DOHH2 (cell line): ENCODE results near the gene CGN.

Source experiments
- EZH2phosphoT487 ChIP-seq: fragments of 200-600 bp; sonication (generic); IDR thresholded peaks from 2 replicates; pipeline ENCODE4 v1.6.1; 2017; ENCODE audit warnings: borderline replicate concordance, mild to moderate bottlenecking, antibody characterized with exemption, low read length, moderate library complexity, mixed read lengths
- TF ChIP-seq, protein P1 (sequence below): fragments of 200-600 bp; sonication (generic); IDR thresholded peaks from one replicate; pipeline ENCODE4 v1.5.1; 2014; ENCODE audit warnings: antibody characterized with exemption, mild to moderate bottlenecking, low read depth, low read length; ENCODE audit not compliant: poor library complexity, severe bottlenecking

DNA sequence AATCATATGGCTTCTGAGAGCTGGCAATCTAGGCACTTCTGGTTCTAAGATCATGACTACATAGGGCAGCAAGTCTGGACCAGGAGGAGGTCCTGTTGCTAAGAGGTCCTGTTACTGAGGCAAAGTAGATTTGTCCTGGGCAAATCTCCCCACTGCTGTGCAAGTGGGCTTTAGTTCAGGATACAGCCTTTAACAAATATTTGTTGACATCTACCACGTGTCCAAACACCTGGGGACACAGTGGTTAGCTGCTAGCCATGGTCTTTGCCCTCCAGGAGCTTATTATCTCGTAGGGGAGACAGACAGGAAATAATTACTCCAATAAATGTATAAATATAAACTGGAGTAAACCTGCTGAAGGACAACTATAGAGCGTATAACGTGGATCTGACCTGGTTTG lies 3.2 kb downstream of the CGN start:
- TF ChIP-seq, protein P1, sequence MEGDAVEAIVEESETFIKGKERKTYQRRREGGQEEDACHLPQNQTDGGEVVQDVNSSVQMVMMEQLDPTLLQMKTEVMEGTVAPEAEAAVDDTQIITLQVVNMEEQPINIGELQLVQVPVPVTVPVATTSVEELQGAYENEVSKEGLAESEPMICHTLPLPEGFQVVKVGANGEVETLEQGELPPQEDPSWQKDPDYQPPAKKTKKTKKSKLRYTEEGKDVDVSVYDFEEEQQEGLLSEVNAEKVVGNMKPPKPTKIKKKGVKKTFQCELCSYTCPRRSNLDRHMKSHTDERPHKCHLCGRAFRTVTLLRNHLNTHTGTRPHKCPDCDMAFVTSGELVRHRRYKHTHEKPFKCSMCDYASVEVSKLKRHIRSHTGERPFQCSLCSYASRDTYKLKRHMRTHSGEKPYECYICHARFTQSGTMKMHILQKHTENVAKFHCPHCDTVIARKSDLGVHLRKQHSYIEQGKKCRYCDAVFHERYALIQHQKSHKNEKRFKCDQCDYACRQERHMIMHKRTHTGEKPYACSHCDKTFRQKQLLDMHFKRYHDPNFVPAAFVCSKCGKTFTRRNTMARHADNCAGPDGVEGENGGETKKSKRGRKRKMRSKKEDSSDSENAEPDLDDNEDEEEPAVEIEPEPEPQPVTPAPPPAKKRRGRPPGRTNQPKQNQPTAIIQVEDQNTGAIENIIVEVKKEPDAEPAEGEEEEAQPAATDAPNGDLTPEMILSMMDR: no peak
- no peak for TF ChIP-seq EZH2phosphoT487
